ENCODE measurements around the gene GMPR.

The GMPR gene

GRCh38 chr6:16316741-16317251 is 78.4 kb downstream of the GMPR start:
- Histone ChIP-seq H2AFZ (ENCODE audit: low read length) (no peak overlapping the region), H3K4me2 (ENCODE audit: low read depth, low read length, poor library complexity, severe bottlenecking) (no peak overlapping the region)

GRCh38 chr6:16318538-16318937 is 80.2 kb downstream of the GMPR start:
- peaks cover 59% of the 10 kb centered on the region for H3K4me1 ChIP-seq (ENCODE audit: insufficient read depth, low read length, poor library complexity, severe bottlenecking)
- H2AFZ ChIP-seq (ENCODE audit: low read length), result no peak overlapping the region
- H3K9ac ChIP-seq (ENCODE audit: low read depth, low read length, poor library complexity, severe bottlenecking), result no peak overlapping the region
- H4K20me1 ChIP-seq (ENCODE audit: insufficient read depth, low read length, poor library complexity, severe bottlenecking), result no peaks in the 10 kb centered on the region
- H3K79me2 ChIP-seq (ENCODE audit: insufficient read depth, low read length), result no peaks in the 10 kb centered on the region
- H3K4me2 ChIP-seq (ENCODE audit: low read depth, low read length, poor library complexity, severe bottlenecking), result no peak overlapping the region
- no peaks in the 10 kb centered on the region for H3K9me2 ChIP-seq (replicated peaks; ENCODE audit: low read depth, low read length)
- H3F3A ChIP-seq (ENCODE audit: low read depth), result peaks cover 10% of the 10 kb centered on the region; the same call in 1 of the 2 replicates
- H3K27me3 ChIP-seq (ENCODE audit: insufficient read depth, low read length, poor library complexity, severe bottlenecking), result no peaks in the 10 kb centered on the region
- H3K9me3 ChIP-seq (ENCODE audit: insufficient read depth, low read depth, low read length), result no peaks in the 10 kb centered on the region
- H3K4me3 ChIP-seq (ENCODE audit: low read length, poor library complexity, severe bottlenecking), result no peak overlapping the region
- no peaks in the 10 kb centered on the region for H3K36me3 ChIP-seq (ENCODE audit: insufficient read depth, low read length)
- no peak for TF ChIP-seq EZH2phosphoT487 (IDR thresholded peaks at IDR 0.05; ENCODE audit: borderline replicate concordance)
- no peak for TF ChIP-seq CTCF (conservative IDR thresholded peaks at IDR 0.05; ENCODE audit: low read length)

More at GRCh38 chr6:16316741-16317251, 78.4 kb downstream of the GMPR start:
- Histone ChIP-seq H3F3A (ENCODE audit: low read depth) (peaks cover 10% of the 10 kb centered on the region; the same call in 1 of the 2 replicates), H3K79me2 (ENCODE audit: insufficient read depth, low read length) (no peaks in the 10 kb centered on the region), H4K20me1 (ENCODE audit: insufficient read depth, low read length, poor library complexity, severe bottlenecking) (no peaks in the 10 kb centered on the region), H3K9me2 (replicated peaks; ENCODE audit: low read depth, low read length) (no peaks in the 10 kb centered on the region), H3K27me3 (ENCODE audit: insufficient read depth, low read length, poor library complexity, severe bottlenecking) (no peaks in the 10 kb centered on the region), H3K4me1 (ENCODE audit: insufficient read depth, low read length, poor library complexity, severe bottlenecking) (peaks cover 46% of the 10 kb centered on the region), H3K9me3 (ENCODE audit: insufficient read depth, low read depth, low read length) (no peaks in the 10 kb centered on the region), H3K36me3 (ENCODE audit: insufficient read depth, low read length) (no peaks in the 10 kb centered on the region), H3K4me3 (ENCODE audit: low read length, poor library complexity, severe bottlenecking) (no peak overlapping the region), H3K9ac (ENCODE audit: low read depth, low read length, poor library complexity, severe bottlenecking) (no peak overlapping the region)
- TF ChIP-seq CTCF (conservative IDR thresholded peaks at IDR 0.05; ENCODE audit: low read length), result peak; percentile 78
- no peak for TF ChIP-seq EZH2phosphoT487 (IDR thresholded peaks at IDR 0.05; ENCODE audit: borderline replicate concordance)

GRCh38 chr6:16318953-16319720 is 80.8 kb downstream of the GMPR start:
- peak overlapping the region; percentile 94 for H3K4me2 ChIP-seq (ENCODE audit: low read depth, low read length, poor library complexity, severe bottlenecking)
- H3K27me3 ChIP-seq (ENCODE audit: insufficient read depth, low read length, poor library complexity, severe bottlenecking), result no peaks in the 10 kb centered on the region
- no peaks in the 10 kb centered on the region for H3K79me2 ChIP-seq (ENCODE audit: insufficient read depth, low read length)
- H2AFZ ChIP-seq (ENCODE audit: low read length), result no peak overlapping the region
- TF ChIP-seq EZH2phosphoT487 (IDR thresholded peaks at IDR 0.05; ENCODE audit: borderline replicate concordance) (no peak), CTCF (conservative IDR thresholded peaks at IDR 0.05; ENCODE audit: low read length) (no peak)
- peak overlapping the region; percentile 70 for H3K4me3 ChIP-seq (ENCODE audit: low read length, poor library complexity, severe bottlenecking)
- H3K9me2 ChIP-seq (replicated peaks; ENCODE audit: low read depth, low read length), result no peaks in the 10 kb centered on the region
- no peaks in the 10 kb centered on the region for H3K36me3 ChIP-seq (ENCODE audit: insufficient read depth, low read length)
- H3K9me3 ChIP-seq (ENCODE audit: insufficient read depth, low read depth, low read length), result no peaks in the 10 kb centered on the region
- H3K4me1 ChIP-seq (ENCODE audit: insufficient read depth, low read length, poor library complexity, severe bottlenecking), result peaks cover 59% of the 10 kb centered on the region
- H3K9ac ChIP-seq (ENCODE audit: low read depth, low read length, poor library complexity, severe bottlenecking), result peak overlapping the region; percentile 57
- peaks cover 10% of the 10 kb centered on the region; the same call in 1 of the 2 replicates for H3F3A ChIP-seq (ENCODE audit: low read depth)
- H4K20me1 ChIP-seq (ENCODE audit: insufficient read depth, low read length, poor library complexity, severe bottlenecking), result no peaks in the 10 kb centered on the region

All from Loucy (cell line).